ENCODE data around the gene VRK2. TPM values are rescaled to one million over a fixed set of nuclear protein-coding genes. Genes with fewer than 3 reads are reported as not detected.

VRK2 gene
- total RNA-seq, 2 donors from 2014 or later, result 20.5 to 27.2 TPM

DNA sequence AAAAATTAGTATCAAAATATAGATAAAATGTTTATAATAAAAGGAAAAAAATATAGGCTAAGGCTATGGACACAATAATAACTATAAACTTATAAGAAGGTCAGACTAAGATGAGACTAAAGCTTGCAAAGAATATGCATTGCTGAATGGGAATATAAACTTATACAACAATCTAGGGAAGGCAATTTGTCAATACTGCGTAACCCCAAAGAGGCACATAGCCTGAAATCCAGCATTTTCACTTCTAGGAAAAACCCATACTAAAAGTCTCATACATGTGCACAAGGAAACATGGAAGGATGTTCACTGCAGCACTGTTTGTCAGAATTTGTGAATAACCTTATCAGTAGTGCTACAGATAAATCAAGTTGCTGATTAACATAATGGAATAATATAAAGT lies 149.1 kb downstream of the VRK2 start:
- Histone ChIP-seq H3K27me3 (no peaks in the 10 kb centered on the region), H3K27ac (no peak overlapping the region), H3K9me3 (no peaks in the 10 kb centered on the region), H3K9ac (ENCODE audit: low read depth in 2 of 2, low read length in 2 of 2) (no peak overlapping the region), H3K36me3 (no peaks in the 10 kb centered on the region), H3K4me1 (no peaks in the 10 kb centered on the region), H3K4me3 (no peak overlapping the region)
- DNase-seq, result no peak
- TF ChIP-seq, protein P1, sequence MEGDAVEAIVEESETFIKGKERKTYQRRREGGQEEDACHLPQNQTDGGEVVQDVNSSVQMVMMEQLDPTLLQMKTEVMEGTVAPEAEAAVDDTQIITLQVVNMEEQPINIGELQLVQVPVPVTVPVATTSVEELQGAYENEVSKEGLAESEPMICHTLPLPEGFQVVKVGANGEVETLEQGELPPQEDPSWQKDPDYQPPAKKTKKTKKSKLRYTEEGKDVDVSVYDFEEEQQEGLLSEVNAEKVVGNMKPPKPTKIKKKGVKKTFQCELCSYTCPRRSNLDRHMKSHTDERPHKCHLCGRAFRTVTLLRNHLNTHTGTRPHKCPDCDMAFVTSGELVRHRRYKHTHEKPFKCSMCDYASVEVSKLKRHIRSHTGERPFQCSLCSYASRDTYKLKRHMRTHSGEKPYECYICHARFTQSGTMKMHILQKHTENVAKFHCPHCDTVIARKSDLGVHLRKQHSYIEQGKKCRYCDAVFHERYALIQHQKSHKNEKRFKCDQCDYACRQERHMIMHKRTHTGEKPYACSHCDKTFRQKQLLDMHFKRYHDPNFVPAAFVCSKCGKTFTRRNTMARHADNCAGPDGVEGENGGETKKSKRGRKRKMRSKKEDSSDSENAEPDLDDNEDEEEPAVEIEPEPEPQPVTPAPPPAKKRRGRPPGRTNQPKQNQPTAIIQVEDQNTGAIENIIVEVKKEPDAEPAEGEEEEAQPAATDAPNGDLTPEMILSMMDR (IDR thresholded peaks at IDR 0.05), result no peak
- intact Hi-C loops (cut with DNase I), result no loop called here

DNA sequence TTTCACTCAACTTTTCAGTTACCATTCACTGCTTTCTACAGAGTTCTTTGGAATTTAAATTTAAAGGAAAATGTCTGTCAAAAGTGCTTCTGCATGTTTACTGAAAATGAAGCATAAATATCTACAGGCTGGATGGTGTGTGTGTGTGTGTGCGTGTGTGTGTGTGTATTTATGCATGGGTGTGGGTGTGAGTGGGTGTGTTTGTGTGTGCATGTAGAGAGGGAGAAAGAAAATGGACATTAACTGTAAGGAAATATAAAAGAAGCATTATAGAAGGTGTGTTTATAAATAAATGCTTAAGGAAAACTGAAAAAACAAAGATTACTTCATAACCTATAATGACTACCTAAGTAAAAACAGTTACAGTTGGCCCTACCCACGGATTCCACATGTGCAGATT lies 151.3 kb downstream of the VRK2 start:
- no peak for DNase-seq
- Histone ChIP-seq H3K27me3 (no peaks in the 10 kb centered on the region), H3K4me1 (no peaks in the 10 kb centered on the region), H3K9me3 (no peaks in the 10 kb centered on the region), H3K27ac (no peak overlapping the region), H3K9ac (ENCODE audit: low read depth in 2 of 2, low read length in 2 of 2) (no peak overlapping the region), H3K4me3 (no peak overlapping the region), H3K36me3 (no peaks in the 10 kb centered on the region)
- intact Hi-C loops (cut with DNase I), result no loop called here
- TF ChIP-seq, protein P1 (IDR thresholded peaks at IDR 0.05), result no peak

DNA sequence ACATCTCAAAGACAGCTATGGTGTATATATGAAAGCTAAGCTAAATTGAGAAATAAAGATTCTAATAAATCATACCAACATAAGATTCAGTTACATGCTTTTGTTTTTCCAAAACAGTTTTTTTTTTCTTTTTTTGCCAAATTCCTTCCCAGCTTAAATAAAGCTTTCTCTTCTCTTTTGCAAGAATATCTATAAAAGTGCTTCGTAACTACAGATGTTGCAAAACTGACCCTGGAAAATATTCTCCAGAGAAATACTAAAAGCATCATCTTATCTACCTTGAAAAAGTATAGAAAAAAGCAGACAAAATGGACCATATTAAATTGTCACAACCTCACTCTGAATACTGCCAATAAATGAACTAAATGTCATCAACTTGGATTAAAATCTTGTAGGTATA lies 155.8 kb downstream of the VRK2 start:
- intact Hi-C loops (cut with DNase I), result no loop called here
- DNase-seq, result no peak
- H3K9ac ChIP-seq (ENCODE audit: low read depth in 2 of 2, low read length in 2 of 2), result no peak overlapping the region
- H3K36me3 ChIP-seq, result no peaks in the 10 kb centered on the region
- H3K4me1 ChIP-seq, result no peaks in the 10 kb centered on the region
- H3K27me3 ChIP-seq, result no peaks in the 10 kb centered on the region
- no peak overlapping the region for H3K27ac ChIP-seq
- H3K9me3 ChIP-seq, result no peaks in the 10 kb centered on the region
- TF ChIP-seq, protein P1 (IDR thresholded peaks at IDR 0.05), result no peak
- H3K4me3 ChIP-seq, result no peak overlapping the region

DNA sequence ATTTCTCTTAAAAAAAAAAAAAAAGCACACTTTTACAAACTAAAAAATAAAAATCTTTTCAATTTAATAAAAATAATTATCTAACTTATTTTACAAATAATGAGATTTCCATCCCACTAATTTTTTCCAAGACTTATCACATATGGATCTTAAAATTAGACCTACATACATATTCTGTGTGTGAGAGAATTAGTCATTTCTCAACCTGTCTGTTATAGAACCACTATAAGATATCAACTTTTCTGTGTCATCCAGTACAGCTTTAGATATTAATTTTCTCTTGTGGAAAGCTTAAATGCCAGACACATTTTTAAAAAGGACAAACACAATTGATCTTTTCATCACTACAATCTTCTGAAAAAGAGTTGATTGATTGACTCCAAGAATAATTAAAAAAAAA lies 156.4 kb downstream of the VRK2 start:
- no peaks in the 10 kb centered on the region for H3K27me3 ChIP-seq
- no peak overlapping the region for H3K9ac ChIP-seq (ENCODE audit: low read depth in 2 of 2, low read length in 2 of 2)
- DNase-seq, result no peak
- no peaks in the 10 kb centered on the region for H3K4me1 ChIP-seq
- intact Hi-C loops (cut with DNase I), result no loop called here
- no peak overlapping the region for H3K4me3 ChIP-seq
- H3K9me3 ChIP-seq, result no peaks in the 10 kb centered on the region
- TF ChIP-seq, protein P1 (IDR thresholded peaks at IDR 0.05), result no peak
- H3K27ac ChIP-seq, result no peak overlapping the region
- H3K36me3 ChIP-seq, result no peaks in the 10 kb centered on the region

DNA sequence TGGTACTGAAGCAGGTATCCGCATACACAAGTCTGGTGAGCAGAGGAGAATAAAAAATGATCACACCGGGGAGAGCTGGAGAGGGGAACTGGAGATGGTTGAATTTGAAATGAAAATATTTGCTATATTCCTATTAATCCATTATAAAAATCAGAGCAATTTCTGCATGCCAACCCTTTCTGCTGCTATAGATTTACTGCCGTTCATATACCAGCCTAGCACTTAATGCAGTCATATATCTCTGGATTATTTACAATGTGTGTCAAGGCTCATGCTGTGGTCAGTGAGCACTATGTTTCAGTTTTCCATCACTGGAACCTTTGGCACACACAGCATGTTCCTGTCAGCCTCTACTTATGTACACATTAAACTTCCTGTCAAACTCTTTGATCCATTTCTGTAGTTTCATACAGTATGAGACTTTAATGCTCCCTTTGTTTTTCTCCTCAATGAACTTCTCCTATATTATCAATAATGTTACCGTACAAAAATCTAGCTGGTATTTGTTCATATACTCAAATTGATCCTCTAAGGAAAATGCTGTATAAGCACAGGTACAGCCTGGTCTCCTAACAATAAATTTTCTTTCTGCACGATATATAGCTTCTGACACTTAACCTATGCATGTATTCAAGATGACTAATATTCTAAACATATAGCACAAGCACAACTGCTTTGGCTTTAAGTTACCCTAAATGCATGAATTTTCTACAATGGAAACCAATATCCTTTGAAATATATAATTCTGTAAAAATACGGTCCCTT lies 157.8 kb downstream of the VRK2 start:
- H3K27me3 ChIP-seq, result no peaks in the 10 kb centered on the region
- H3K27ac ChIP-seq, result no peak overlapping the region
- H3K4me1 ChIP-seq, result no peaks in the 10 kb centered on the region
- H3K9ac ChIP-seq (ENCODE audit: low read depth in 2 of 2, low read length in 2 of 2), result no peak overlapping the region
- no peak overlapping the region for H3K4me3 ChIP-seq
- no peak for DNase-seq
- TF ChIP-seq, protein P1 (IDR thresholded peaks at IDR 0.05), result no peak
- intact Hi-C loops (cut with DNase I), result no loop called here
- no peaks in the 10 kb centered on the region for H3K36me3 ChIP-seq
- no peaks in the 10 kb centered on the region for H3K9me3 ChIP-seq

Measured in colonic mucosa (tissue), 4 donors.